GM12875 (cell line): Measurements from ENCODE around the gene STRBP.
"Not testable (repeated sequence)": the region's sequence is repeated elsewhere in the genome, so short reads cannot be mapped to it uniquely, and the experiment has no call there.

Source experiments
- H3K4me3 ChIP-seq: one replicate; pipeline ENCODE4 v1.5.1; 2011; ENCODE audit warnings: low read depth, low read length, control low read depth
- TF ChIP-seq, protein P1 (sequence below): IDR thresholded peaks from 2 replicates; pipeline ENCODE4 v1.5.1; 2011; ENCODE audit warnings: low read depth, mild to moderate bottlenecking, control low read depth, inconsistent platforms, low read length, moderate library complexity, borderline replicate concordance; ENCODE audit not compliant: insufficient read depth

Gene STRBP

DNA sequence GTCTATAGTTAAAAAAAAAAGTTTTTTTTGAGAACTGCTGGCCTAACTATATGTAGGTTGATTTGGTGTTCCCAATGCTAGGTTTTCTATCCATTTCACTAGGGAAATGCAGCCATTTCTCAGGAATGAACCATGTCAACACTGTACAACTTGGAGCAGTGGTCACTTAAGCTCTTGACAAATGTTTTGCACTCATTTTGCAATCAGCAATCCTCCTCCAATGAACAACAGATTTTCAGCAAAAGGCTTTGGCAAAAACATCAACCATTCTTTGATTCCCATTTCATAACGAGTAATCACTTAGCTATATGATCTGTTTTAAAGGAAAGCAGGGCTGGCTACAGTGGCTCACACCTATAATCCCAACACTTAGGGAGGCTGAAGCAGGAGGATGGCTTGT lies 17.9 kb downstream of the STRBP start:
- TF ChIP-seq, protein P1, sequence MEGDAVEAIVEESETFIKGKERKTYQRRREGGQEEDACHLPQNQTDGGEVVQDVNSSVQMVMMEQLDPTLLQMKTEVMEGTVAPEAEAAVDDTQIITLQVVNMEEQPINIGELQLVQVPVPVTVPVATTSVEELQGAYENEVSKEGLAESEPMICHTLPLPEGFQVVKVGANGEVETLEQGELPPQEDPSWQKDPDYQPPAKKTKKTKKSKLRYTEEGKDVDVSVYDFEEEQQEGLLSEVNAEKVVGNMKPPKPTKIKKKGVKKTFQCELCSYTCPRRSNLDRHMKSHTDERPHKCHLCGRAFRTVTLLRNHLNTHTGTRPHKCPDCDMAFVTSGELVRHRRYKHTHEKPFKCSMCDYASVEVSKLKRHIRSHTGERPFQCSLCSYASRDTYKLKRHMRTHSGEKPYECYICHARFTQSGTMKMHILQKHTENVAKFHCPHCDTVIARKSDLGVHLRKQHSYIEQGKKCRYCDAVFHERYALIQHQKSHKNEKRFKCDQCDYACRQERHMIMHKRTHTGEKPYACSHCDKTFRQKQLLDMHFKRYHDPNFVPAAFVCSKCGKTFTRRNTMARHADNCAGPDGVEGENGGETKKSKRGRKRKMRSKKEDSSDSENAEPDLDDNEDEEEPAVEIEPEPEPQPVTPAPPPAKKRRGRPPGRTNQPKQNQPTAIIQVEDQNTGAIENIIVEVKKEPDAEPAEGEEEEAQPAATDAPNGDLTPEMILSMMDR = no peak

DNA sequence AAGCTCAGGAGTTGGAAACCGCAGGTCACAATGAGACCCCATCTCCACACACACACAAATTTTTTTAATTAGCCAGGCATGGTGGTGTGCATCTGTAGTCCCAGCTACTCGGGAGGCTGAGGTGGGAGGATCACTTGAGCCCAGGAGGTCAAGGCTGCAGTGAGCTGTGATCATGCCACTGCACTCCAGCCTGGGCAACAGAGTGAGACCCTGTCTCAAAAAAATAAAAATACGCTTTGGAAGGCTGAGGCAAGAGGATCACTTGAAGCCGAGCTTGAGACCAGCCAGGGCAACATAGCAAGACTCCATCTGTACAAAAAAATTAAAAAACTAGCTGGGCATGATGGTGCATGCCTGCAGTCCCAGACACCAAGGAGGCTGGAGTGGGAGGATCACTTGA lies 19.2 kb downstream of the STRBP start:
- H3K4me3 ChIP-seq = not testable (repeated sequence)

More for the DNA sequence above, 17.9 kb downstream of the STRBP start:
- H3K4me3 ChIP-seq = no peak overlapping the region

DNA sequence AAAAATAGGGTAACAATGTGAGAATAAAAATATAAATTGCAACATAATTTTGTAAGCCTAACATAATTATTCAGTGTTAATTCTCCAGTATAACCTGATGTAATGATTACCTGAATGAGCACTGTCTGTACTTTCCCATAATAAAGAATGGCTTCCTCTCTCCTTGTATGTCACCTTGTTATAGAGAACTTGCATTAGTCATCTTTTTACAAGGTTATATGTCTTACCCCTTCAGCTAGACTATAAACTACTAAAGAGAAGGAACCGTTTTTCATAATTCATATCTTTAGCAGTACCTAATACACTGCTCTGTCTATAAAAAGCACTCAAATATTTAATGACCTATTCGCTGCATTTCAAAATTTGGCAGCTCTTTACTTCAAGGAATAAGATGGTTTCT lies 19.8 kb downstream of the STRBP start:
- H3K4me3 ChIP-seq = no peak overlapping the region
- TF ChIP-seq, protein P1 = no peak

DNA sequence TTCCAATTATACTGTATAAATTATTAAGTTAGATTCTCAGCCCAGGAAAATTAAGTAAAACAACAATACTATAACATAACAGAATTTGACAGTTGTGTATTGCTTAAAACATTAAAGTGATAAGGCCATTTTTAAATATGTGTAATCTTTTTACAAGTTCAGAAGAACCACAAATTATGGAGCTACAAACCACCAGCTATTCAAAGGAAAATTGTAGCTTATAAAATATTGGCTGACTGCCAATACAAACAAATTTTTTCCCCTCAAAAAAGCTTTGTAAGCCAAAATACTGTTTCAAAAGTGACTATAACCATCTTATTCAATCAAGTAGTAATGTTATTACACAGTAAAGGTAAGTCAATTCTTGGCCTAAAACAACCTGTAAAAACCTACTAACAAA lies 21.9 kb downstream of the STRBP start:
- no peak overlapping the region for H3K4me3 ChIP-seq
- TF ChIP-seq, protein P1 = no peak

DNA sequence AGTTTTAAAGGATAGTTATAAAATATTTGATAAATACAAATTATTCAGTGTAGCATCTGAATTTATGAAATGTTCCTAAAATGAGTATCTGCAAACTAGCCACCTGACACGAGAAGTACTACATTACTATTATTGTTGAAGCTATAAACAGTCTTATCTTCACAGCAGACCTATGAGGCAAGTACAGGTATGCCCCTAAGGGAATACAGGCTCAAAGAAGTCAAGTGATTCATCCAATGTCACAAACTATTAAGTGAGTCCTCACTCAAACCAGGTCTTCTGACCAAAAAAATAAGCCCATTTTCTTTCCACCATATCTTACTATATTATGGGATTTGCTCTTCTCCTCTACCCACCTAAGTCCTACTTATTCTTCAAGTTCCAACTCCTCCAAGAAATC lies 28.7 kb downstream of the STRBP start:
- TF ChIP-seq, protein P1 = no peak

DNA sequence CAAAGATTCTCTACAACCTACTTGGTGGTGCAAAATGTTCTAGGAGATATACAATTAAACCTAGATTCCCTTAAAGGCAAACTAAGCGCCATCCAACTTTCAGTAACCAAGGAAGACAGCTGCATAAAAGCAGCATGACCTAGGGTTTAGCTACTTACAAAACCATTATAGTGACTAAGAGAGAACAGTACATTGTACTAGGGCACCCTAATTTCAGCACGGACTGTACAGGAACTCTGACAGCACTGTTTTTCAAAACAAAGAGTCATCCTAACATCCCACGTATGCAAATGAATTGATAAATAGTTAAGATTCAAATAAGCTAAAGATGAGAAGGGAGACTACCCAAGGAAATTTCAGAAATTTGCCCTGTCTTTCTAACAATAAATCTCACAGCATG lies 30.0 kb downstream of the STRBP start:
- TF ChIP-seq, protein P1 = no peak
- no peak overlapping the region for H3K4me3 ChIP-seq

More for the DNA sequence above, 28.7 kb downstream of the STRBP start:
- H3K4me3 ChIP-seq = no peak overlapping the region

DNA sequence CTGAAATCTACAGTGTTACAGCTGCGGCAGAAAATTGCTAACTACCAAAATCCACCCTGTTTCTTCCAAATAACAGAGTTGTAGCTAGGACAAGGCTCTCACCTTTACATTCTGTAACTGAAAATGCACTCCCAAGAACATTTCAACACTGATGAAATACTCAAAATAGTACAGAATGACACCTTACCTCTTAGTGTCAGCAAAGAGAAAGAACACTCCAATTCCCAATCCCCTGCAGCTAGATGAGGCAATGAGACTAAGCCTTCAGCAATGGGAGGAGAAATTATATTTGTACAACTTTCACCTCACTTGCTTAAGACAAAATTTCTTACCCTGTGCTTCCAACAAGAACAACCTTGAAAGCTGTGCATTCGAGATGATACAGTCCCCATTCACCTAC lies 31.2 kb downstream of the STRBP start:
- H3K4me3 ChIP-seq = no peak overlapping the region
- TF ChIP-seq, protein P1 = no peak

DNA sequence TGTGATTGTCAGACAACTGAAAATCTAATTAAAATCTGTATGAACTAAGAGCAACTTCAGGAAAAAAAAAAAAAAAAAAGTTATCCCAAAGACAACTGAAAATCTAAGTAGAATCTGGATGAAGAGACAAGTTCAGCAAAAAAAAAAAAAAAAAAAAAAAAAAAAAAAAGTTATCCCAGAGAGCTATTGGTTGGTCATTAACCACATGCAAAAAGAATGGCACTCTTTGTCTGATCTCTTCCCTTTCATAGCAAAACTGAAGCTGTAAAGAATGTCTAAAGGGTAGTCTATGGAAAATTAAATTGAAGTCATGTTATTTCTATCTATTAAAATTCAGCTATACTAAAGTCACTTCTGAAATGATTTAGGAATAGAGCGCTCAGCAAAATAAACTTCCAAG lies 32.9 kb downstream of the STRBP start:
- TF ChIP-seq, protein P1 = no peak
- no peak overlapping the region for H3K4me3 ChIP-seq
